ENCODE measurements around the gene SERPINB7. TPM values are rescaled to one million over a fixed set of nuclear protein-coding genes. Genes with fewer than 3 reads are reported as not detected.
"Not testable (repeated sequence)": the region's sequence is repeated elsewhere in the genome, so short reads cannot be mapped to it uniquely, and the experiment has no call there.

Gene SERPINB7
- total and polyA plus RNA-seq, 4 donors: not detected

DNA sequence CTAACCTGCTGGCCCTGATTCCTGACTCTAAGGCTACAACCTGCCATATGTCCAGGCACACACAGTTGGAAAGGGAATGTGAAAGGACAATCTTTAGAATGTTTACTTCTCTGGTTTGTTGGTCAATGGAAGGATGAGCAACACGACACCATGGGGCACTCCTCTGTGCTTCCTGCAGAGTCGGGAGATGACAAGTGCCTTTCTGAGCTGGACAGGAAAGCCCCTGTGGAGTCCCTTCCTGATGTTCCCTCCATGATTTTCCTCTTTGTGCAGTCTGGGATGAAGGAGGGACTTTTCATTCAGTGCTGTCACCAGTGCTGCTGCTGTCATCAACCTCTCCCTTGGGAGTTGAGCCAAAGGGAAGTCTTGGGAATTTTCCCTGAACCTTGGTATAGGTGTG, 22.6 kb upstream of the SERPINB7 start:
- 67 to 73% methylated on average over 2 of the region's 2 CpGs for WGBS, 2 donors
- Histone ChIP-seq H3K36me3 (ENCODE audit: control insufficient read depth in 1 of 2, insufficient read depth in 2 of 2, low read length in 1 of 2) (no peaks in the 10 kb centered on the region), H3K4me3 (ENCODE audit: low read length in 2 of 2) (no peak overlapping the region), H3K9me3 (ENCODE audit: control insufficient read depth, low read length) (no peaks in the 10 kb centered on the region), H3K4me1 (ENCODE audit: control insufficient read depth in 1 of 2, insufficient read depth in 2 of 2, low read length in 2 of 2) (no peaks in the 10 kb centered on the region), H3K27me3 (ENCODE audit: control insufficient read depth in 1 of 2, insufficient read depth in 2 of 2, low read length in 1 of 2) (no peaks in the 10 kb centered on the region), H3K27ac (ENCODE audit: low read depth in 1 of 2, low read length in 2 of 2) (no peak overlapping the region)
- intact Hi-C loops (cut with DNase I): no loop called here
- ATAC-seq (ENCODE audit: low FRiP score) (no peak), DNase-seq (no peak)

DNA sequence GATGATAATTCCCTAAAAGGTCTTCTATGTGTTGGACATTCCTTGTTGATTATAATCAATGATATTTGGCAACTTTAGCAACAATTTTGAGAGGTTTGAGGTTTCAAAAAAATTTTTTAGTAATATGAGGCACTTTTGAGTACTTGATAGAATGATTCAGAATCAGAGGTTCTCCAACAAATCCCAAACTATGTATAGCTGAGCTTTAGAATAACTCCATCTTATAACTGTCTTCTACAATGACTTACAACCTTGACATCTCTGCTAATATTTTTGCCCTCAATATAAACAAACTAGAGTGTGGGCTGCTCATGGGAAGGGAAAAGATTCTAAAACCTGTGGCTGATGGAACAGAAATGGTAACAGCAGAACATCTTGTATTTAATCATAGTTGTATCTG, 21.5 kb upstream of the SERPINB7 start:
- intact Hi-C loops (cut with DNase I): no loop called here
- no peaks in the 10 kb centered on the region for H3K4me1 ChIP-seq (ENCODE audit: control insufficient read depth in 1 of 2, insufficient read depth in 2 of 2, low read length in 2 of 2)
- no peaks in the 10 kb centered on the region for H3K9me3 ChIP-seq (ENCODE audit: control insufficient read depth, low read length)
- H3K4me3 ChIP-seq (ENCODE audit: low read length in 2 of 2): no peak overlapping the region
- DNase-seq (no peak), ATAC-seq (ENCODE audit: low FRiP score) (no peak)
- H3K27me3 ChIP-seq (ENCODE audit: control insufficient read depth in 1 of 2, insufficient read depth in 2 of 2, low read length in 1 of 2): no peaks in the 10 kb centered on the region
- H3K27ac ChIP-seq (ENCODE audit: low read depth in 1 of 2, low read length in 2 of 2): no peak overlapping the region
- no peaks in the 10 kb centered on the region for H3K36me3 ChIP-seq (ENCODE audit: control insufficient read depth in 1 of 2, insufficient read depth in 2 of 2, low read length in 1 of 2)

DNA sequence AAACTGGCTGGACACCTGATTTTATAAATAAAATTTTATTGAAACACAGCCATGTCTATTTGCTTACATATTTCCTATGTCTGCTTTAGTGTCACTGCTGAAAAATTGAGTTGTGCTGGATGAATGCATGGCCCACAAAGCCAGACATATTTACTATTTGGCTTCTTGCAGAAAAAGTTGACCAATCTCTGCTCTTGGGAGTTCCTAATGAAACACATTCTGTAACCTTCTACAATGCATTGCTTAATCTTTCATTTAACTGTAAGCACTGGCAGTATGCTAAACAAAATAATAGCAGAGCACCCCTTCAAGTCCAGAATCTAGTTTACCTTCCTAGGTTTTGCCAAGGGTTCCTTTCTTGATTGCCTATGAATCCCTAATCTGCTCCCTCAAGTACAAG, 17.7 kb upstream of the SERPINB7 start:
- intact Hi-C loops (cut with DNase I): no loop called here
- DNase-seq (no peak), ATAC-seq (ENCODE audit: low FRiP score) (peak; percentile 15)
- H3K27ac ChIP-seq (ENCODE audit: low read depth in 1 of 2, low read length in 2 of 2): no peak overlapping the region
- H3K4me1 ChIP-seq (ENCODE audit: control insufficient read depth in 1 of 2, insufficient read depth in 2 of 2, low read length in 2 of 2): no peaks in the 10 kb centered on the region
- H3K9me3 ChIP-seq (ENCODE audit: control insufficient read depth, low read length): peaks cover 5% of the 10 kb centered on the region
- no peaks in the 10 kb centered on the region for H3K36me3 ChIP-seq (ENCODE audit: control insufficient read depth in 1 of 2, insufficient read depth in 2 of 2, low read length in 1 of 2)
- H3K4me3 ChIP-seq (ENCODE audit: low read length in 2 of 2): no peak overlapping the region
- no peaks in the 10 kb centered on the region for H3K27me3 ChIP-seq (ENCODE audit: control insufficient read depth in 1 of 2, insufficient read depth in 2 of 2, low read length in 1 of 2)

DNA sequence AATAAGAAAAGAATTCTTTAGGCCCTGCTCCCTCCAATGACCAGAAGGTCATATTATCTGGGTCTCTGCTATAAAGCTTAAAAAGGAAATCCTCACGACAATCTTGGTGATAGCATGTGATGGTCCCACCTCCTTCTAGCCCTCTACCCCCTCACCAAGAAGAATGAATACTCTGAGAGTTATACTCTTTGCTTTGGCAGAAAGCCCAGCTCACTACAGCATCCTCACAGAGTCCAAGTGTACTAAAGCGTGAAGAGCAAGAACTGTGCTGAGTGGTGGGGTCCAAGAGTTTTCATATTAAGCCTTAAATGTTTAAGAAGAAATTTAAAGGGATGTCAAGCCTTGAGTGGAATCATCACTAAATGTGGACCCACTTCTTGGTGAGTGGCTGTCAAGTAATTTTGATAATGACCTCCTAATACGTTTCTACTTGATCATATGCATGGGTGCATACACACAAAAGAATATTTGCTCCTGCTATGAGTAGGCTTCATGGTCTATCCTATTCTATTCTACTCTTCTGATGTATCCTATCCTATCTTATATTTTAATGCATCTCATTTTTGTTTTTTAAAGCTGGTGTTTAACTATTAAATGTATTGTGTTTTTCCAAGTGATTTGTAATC, 16.5 kb upstream of the SERPINB7 start:
- 31 to 32% methylated on average over 3 of the region's 3 CpGs for WGBS, 2 donors
- no peak for ATAC-seq (ENCODE audit: low FRiP score)
- no peak for DNase-seq
- Histone ChIP-seq H3K27me3 (ENCODE audit: control insufficient read depth in 1 of 2, insufficient read depth in 2 of 2, low read length in 1 of 2) (no peaks in the 10 kb centered on the region), H3K4me3 (ENCODE audit: low read length in 2 of 2) (no peak overlapping the region), H3K4me1 (ENCODE audit: control insufficient read depth in 1 of 2, insufficient read depth in 2 of 2, low read length in 2 of 2) (no peaks in the 10 kb centered on the region), H3K9me3 (ENCODE audit: control insufficient read depth, low read length) (peaks cover 5% of the 10 kb centered on the region), H3K36me3 (ENCODE audit: control insufficient read depth in 1 of 2, insufficient read depth in 2 of 2, low read length in 1 of 2) (no peaks in the 10 kb centered on the region), H3K27ac (ENCODE audit: low read depth in 1 of 2, low read length in 2 of 2) (no peak overlapping the region)
- intact Hi-C loops (cut with DNase I): no loop called here

DNA sequence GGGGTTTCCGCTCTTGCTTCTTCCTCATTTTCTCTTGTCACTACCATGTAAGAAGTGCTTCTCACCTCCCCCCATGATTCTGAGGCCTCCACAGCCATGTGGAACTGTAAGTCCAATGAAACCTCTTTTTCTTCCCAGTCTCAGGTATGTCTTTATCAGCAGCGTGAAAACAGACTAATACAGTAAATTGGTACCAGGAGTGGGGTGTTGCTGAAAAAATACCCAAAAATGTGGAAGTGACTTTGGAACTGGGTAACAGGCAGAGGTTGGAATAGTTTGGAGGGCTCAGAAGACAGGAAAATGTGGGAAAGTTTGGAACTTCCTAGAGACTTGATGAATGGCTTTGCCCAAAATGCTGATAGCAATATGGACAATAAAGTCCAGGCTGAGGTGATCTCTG, 15.4 kb upstream of the SERPINB7 start:
- 96 to 98% methylated on average over 2 of the region's 2 CpGs for WGBS, 2 donors
- DNase-seq; ATAC-seq (ENCODE audit: low FRiP score); intact Hi-C loops (cut with DNase I); H3K36me3 ChIP-seq (ENCODE audit: control insufficient read depth in 1 of 2, insufficient read depth in 2 of 2, low read length in 1 of 2); H3K4me3 ChIP-seq (ENCODE audit: low read length in 2 of 2); H3K9me3 ChIP-seq (ENCODE audit: control insufficient read depth, low read length); H3K27me3 ChIP-seq (ENCODE audit: control insufficient read depth in 1 of 2, insufficient read depth in 2 of 2, low read length in 1 of 2); H3K4me1 ChIP-seq (ENCODE audit: control insufficient read depth in 1 of 2, insufficient read depth in 2 of 2, low read length in 2 of 2); H3K27ac ChIP-seq (ENCODE audit: low read depth in 1 of 2, low read length in 2 of 2): not testable (repeated sequence)

DNA sequence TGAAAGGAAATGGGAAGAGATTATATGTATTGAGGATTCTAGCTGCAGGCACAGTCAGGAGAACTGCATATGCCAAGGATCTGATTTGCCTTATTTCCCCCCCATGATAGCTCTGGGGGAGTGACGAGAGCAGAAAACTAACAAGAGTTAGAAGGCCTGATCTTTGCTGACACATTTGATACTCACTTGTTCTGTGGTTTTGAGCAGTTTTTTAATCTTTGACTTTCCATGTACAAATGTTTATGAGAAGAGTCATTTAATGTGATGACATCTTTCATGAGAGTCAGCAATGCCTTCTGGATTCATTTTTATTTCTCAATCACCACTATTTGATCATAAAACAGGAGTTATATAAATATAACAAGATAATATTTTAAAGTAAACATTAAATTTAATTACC, 12.7 kb upstream of the SERPINB7 start:
- 78 to 80% methylated on average over 1 of the region's 1 CpG for WGBS, 2 donors
- intact Hi-C loops (cut with DNase I): no loop called here

DNA sequence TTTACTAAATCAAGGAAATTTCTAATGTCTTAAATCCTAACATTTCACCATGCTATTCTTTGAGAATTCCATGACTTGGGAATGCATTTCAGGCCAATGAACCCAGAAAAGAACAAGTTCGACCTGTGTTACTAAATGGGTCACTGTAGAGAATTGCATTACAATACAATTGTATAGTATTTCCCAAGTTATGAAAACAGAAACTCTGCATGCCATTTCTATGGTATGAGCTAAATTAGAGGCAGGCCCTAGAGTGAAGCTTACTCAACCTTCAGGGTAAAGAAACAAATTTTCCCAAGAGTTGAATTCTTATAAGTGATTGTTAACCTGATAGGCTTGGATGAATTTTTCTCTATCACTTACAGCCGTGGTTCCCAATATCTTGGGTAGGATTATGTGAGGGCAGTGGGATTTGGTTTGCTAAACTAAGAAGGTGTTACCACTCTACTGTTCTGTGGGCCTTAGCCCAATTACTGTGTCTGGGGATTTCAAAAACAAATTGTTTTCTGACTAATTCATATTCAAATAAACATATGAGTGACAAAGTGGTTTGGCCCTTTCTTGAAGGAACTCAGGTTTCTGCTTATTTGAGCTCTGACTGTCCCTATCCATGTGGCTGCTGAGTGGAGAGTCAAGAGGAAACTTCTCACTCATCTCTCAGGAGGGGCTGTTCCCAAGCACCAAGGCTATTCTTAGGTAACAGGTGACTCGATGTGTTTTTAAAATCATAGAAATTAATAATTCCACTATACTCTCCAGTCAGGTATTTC, 11.2 kb upstream of the SERPINB7 start:
- H3K4me3 ChIP-seq (ENCODE audit: low read length in 2 of 2): no peak overlapping the region
- H3K27ac ChIP-seq (ENCODE audit: low read depth in 1 of 2, low read length in 2 of 2): no peak overlapping the region
- intact Hi-C loops (cut with DNase I): no loop called here
- 61 to 75% methylated on average over 3 of the region's 3 CpGs for WGBS, 2 donors
- peaks cover 5% of the 10 kb centered on the region for H3K9me3 ChIP-seq (ENCODE audit: control insufficient read depth, low read length)
- H3K27me3 ChIP-seq (ENCODE audit: control insufficient read depth in 1 of 2, insufficient read depth in 2 of 2, low read length in 1 of 2): no peaks in the 10 kb centered on the region
- no peaks in the 10 kb centered on the region for H3K36me3 ChIP-seq (ENCODE audit: control insufficient read depth in 1 of 2, insufficient read depth in 2 of 2, low read length in 1 of 2)
- ATAC-seq (ENCODE audit: low FRiP score): no peak
- no peaks in the 10 kb centered on the region for H3K4me1 ChIP-seq (ENCODE audit: control insufficient read depth in 1 of 2, insufficient read depth in 2 of 2, low read length in 2 of 2)
- DNase-seq: no peak

More for the DNA sequence above, 12.7 kb upstream of the SERPINB7 start:
- no peak overlapping the region for H3K27ac ChIP-seq (ENCODE audit: low read depth in 1 of 2, low read length in 2 of 2)
- H3K9me3 ChIP-seq (ENCODE audit: control insufficient read depth, low read length): peaks cover 5% of the 10 kb centered on the region
- DNase-seq (no peak), ATAC-seq (ENCODE audit: low FRiP score) (no peak)
- H3K36me3 ChIP-seq (ENCODE audit: control insufficient read depth in 1 of 2, insufficient read depth in 2 of 2, low read length in 1 of 2): no peaks in the 10 kb centered on the region
- H3K27me3 ChIP-seq (ENCODE audit: control insufficient read depth in 1 of 2, insufficient read depth in 2 of 2, low read length in 1 of 2): no peaks in the 10 kb centered on the region
- H3K4me1 ChIP-seq (ENCODE audit: control insufficient read depth in 1 of 2, insufficient read depth in 2 of 2, low read length in 2 of 2): no peaks in the 10 kb centered on the region
- no peak overlapping the region for H3K4me3 ChIP-seq (ENCODE audit: low read length in 2 of 2)

DNA sequence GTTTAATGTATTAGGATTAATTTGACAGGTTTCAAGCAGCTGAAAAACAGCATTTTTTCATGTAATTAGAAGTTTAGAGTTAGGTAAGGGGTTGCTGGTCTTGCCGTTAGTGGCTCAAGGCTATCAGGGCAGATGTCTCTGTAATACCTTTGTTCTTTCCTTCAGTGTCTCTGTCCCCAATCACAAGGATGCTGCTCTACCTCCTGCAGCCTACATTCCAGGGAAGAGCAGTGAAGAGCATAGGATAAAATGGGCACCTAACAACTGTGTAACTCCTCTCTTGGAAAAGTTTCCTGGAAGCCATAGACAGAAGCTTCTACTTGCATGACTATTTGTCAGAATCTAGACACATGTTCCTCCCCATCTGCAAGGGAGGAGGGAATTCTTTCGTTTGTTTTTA, 9.4 kb upstream of the SERPINB7 start:
- 65 to 66% methylated on average over 2 of the region's 2 CpGs for WGBS, 2 donors
- ATAC-seq (ENCODE audit: low FRiP score) (no peak), DNase-seq (no peak)
- Histone ChIP-seq H3K4me3 (ENCODE audit: low read length in 2 of 2) (no peak overlapping the region), H3K27ac (ENCODE audit: low read depth in 1 of 2, low read length in 2 of 2) (no peak overlapping the region), H3K4me1 (ENCODE audit: control insufficient read depth in 1 of 2, insufficient read depth in 2 of 2, low read length in 2 of 2) (no peaks in the 10 kb centered on the region), H3K27me3 (ENCODE audit: control insufficient read depth in 1 of 2, insufficient read depth in 2 of 2, low read length in 1 of 2) (no peaks in the 10 kb centered on the region), H3K36me3 (ENCODE audit: control insufficient read depth in 1 of 2, insufficient read depth in 2 of 2, low read length in 1 of 2) (no peaks in the 10 kb centered on the region), H3K9me3 (ENCODE audit: control insufficient read depth, low read length) (peaks cover 2% of the 10 kb centered on the region)
- intact Hi-C loops (cut with DNase I): no loop called here

DNA sequence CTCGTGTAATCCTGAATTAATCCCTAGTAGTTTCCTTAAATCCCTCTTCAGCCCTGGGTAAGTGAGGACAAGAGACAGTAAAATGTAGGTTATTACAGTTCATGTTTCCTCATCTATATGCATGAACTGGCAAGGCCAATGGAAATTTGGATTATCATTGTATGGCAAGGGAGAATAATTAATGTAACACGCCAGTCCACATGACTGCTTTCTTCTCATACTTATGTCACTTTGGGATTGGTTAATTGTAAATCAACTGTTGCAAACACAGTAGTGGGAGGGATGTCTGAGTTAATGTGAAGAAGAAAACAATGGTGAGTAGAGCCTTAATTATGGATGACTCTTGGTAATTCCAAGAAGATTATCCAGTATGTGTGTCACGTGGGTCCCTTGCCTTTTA, 1.7 kb upstream of the SERPINB7 start:
- Histone ChIP-seq H3K27me3 (ENCODE audit: control insufficient read depth in 1 of 2, insufficient read depth in 2 of 2, low read length in 1 of 2) (no peaks in the 10 kb centered on the region), H3K9me3 (ENCODE audit: control insufficient read depth, low read length) (no peaks in the 10 kb centered on the region), H3K27ac (ENCODE audit: low read depth in 1 of 2, low read length in 2 of 2) (no peak overlapping the region), H3K36me3 (ENCODE audit: control insufficient read depth in 1 of 2, insufficient read depth in 2 of 2, low read length in 1 of 2) (no peaks in the 10 kb centered on the region), H3K4me1 (ENCODE audit: control insufficient read depth in 1 of 2, insufficient read depth in 2 of 2, low read length in 2 of 2) (no peaks in the 10 kb centered on the region), H3K4me3 (ENCODE audit: low read length in 2 of 2) (no peak overlapping the region)
- no peak for ATAC-seq (ENCODE audit: low FRiP score)
- no peak for DNase-seq
- intact Hi-C loops (cut with DNase I): no loop called here
- WGBS, 2 donors: 77 to 81% methylated on average over 3 of the region's 3 CpGs

All from aorta (tissue), 5 donors.